Ovary (tissue), 3 donors: ENCODE results near the gene ANO1.

Source experiments
- POLR2A ChIP-seq: fragments of 450-650 bp; IDR thresholded peaks from one replicate; pipeline ENCODE4 v1.6.1; 2017; ENCODE audit warnings: antibody characterized with exemption, mild to moderate bottlenecking, moderate library complexity
- TF ChIP-seq, protein P1 (sequence below), 3 donors: fragments of 450-650 bp in 2 of 3; fragments of 200-600 bp in 1 of 3; IDR thresholded peaks; one replicate each; pipeline versions ENCODE4 v1.5.1 to v1.8.0; 2016 to 2022; ENCODE audit warnings: antibody characterized with exemption in 3 of 3, mild to moderate bottlenecking in 1 of 3
- donor health status: DM: no; HTN: no; CAD: no.

GRCh38 chr11:70105369-70105754 is 27.2 kb downstream of the ANO1 start:
- TF ChIP-seq, protein P1, sequence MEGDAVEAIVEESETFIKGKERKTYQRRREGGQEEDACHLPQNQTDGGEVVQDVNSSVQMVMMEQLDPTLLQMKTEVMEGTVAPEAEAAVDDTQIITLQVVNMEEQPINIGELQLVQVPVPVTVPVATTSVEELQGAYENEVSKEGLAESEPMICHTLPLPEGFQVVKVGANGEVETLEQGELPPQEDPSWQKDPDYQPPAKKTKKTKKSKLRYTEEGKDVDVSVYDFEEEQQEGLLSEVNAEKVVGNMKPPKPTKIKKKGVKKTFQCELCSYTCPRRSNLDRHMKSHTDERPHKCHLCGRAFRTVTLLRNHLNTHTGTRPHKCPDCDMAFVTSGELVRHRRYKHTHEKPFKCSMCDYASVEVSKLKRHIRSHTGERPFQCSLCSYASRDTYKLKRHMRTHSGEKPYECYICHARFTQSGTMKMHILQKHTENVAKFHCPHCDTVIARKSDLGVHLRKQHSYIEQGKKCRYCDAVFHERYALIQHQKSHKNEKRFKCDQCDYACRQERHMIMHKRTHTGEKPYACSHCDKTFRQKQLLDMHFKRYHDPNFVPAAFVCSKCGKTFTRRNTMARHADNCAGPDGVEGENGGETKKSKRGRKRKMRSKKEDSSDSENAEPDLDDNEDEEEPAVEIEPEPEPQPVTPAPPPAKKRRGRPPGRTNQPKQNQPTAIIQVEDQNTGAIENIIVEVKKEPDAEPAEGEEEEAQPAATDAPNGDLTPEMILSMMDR (IDR thresholded peaks at IDR 0.05): no peak
- TF ChIP-seq POLR2A: no peak
